Upper lobe of left lung (tissue), 4 donors: ENCODE results near the gene DGKG.

Experiments
- EP300 ChIP-seq, 4 donors: sonication (generic); formaldehyde crosslinking; IDR thresholded peaks; one replicate each; pipeline ENCODE4 v1.5.1; 2017; ENCODE audit warnings: antibody characterized with exemption in 4 of 4, control low read depth in 2 of 4
- POLR2A ChIP-seq, 4 donors: fragments of 450-650 bp; IDR thresholded peaks; one replicate each; pipeline ENCODE4 v1.5.1; 2016 to 2017; ENCODE audit warnings: antibody characterized with exemption in 4 of 4, mild to moderate bottlenecking in 2 of 4
- POLR2AphosphoS5 ChIP-seq, 2 donors: sonication (generic); formaldehyde crosslinking; IDR thresholded peaks; one replicate each; pipeline ENCODE4 v1.5.1; 2017; ENCODE audit warnings: antibody characterized with exemption in 2 of 2
- TF ChIP-seq, protein P1 (sequence below), 6 experiments: fragments of 450-650 bp in 4 of 6; fragments of 200-600 bp in 2 of 6; sonication (generic) in 2 of 6; IDR thresholded peaks; one replicate each; pipeline ENCODE4 v1.5.1; 2016 to 2019; ENCODE audit warnings: antibody characterized with exemption in 6 of 6

DNA sequence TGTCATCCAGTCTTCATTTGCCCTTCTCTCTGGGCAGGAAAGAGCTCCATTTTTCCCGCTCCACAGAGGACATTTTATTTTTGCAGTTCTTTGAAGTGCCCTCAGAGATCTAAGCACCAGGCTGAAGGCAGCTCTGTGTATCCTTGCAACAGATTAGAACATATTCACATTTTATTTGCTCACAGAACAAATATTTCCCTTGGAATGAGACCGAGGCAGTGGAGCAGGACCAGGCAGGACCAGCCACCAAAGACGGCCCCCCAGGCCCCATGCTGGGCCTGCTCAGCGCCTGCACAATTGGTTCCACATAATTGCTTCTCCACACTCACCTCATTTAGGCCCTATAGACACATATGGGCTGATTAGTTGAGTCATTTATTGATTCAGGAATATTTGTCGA lies 237.4 kb downstream of the DGKG start:
- TF ChIP-seq, protein P1, sequence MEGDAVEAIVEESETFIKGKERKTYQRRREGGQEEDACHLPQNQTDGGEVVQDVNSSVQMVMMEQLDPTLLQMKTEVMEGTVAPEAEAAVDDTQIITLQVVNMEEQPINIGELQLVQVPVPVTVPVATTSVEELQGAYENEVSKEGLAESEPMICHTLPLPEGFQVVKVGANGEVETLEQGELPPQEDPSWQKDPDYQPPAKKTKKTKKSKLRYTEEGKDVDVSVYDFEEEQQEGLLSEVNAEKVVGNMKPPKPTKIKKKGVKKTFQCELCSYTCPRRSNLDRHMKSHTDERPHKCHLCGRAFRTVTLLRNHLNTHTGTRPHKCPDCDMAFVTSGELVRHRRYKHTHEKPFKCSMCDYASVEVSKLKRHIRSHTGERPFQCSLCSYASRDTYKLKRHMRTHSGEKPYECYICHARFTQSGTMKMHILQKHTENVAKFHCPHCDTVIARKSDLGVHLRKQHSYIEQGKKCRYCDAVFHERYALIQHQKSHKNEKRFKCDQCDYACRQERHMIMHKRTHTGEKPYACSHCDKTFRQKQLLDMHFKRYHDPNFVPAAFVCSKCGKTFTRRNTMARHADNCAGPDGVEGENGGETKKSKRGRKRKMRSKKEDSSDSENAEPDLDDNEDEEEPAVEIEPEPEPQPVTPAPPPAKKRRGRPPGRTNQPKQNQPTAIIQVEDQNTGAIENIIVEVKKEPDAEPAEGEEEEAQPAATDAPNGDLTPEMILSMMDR (IDR thresholded peaks at IDR 0.05): no peak
- no peak for TF ChIP-seq POLR2A (IDR thresholded peaks at IDR 0.05)
- TF ChIP-seq EP300 (IDR thresholded peaks at IDR 0.05): no peak
- no peak for TF ChIP-seq POLR2AphosphoS5 (IDR thresholded peaks at IDR 0.05)
